HEK293 (cell line): Measurements from ENCODE around the gene TRAPPC6A.

Experiments
- ATF2 ChIP-seq: fragments of 450-650 bp; formaldehyde crosslinking; IDR thresholded peaks from 2 replicates; pipeline ENCODE4 v1.5.1; 2016; ENCODE audit warnings: missing biosample characterization, missing genetic modification characterization, low read depth
- BCL11B ChIP-seq: fragments of 450-650 bp; formaldehyde crosslinking; IDR thresholded peaks from 2 replicates; pipeline ENCODE4 v1.5.1; 2016; ENCODE audit warnings: low read depth, missing biosample characterization, missing genetic modification characterization
- GLIS2 ChIP-seq: fragments of 450-650 bp; formaldehyde crosslinking; IDR thresholded peaks from 2 replicates; pipeline ENCODE4 v1.5.1; 2016; ENCODE audit warnings: missing biosample characterization, missing genetic modification characterization
- HOXD13 ChIP-seq: sonication (generic); formaldehyde crosslinking; IDR thresholded peaks from 2 replicates; pipeline ENCODE4 v1.8.0; 2022; ENCODE audit warnings: missing genetic modification reagents, borderline replicate concordance
- KLF17 ChIP-seq: fragments of 450-650 bp; formaldehyde crosslinking; IDR thresholded peaks from 2 replicates; pipeline ENCODE4 v1.5.1; 2016; ENCODE audit warnings: missing biosample characterization, missing genetic modification characterization
- KLF7 ChIP-seq: fragments of 450-650 bp; formaldehyde crosslinking; IDR thresholded peaks from 2 replicates; pipeline ENCODE4 v1.5.1; 2016; ENCODE audit warnings: missing biosample characterization, missing genetic modification characterization, borderline replicate concordance
- MEIS1 ChIP-seq: sonication (generic); formaldehyde crosslinking; IDR thresholded peaks from 2 replicates; pipeline ENCODE4 v1.8.1; 2022; ENCODE audit warnings: missing genetic modification reagents, mild to moderate bottlenecking, borderline replicate concordance
- MZF1 ChIP-seq: fragments of 450-650 bp; formaldehyde crosslinking; IDR thresholded peaks from 2 replicates; pipeline ENCODE4 v1.5.1; 2017; ENCODE audit warnings: missing biosample characterization, missing genetic modification characterization, borderline replicate concordance
- REPIN1 ChIP-seq: fragments of 450-650 bp; formaldehyde crosslinking; IDR thresholded peaks from 2 replicates; pipeline ENCODE4 v1.5.1; 2017; ENCODE audit warnings: missing biosample characterization, missing genetic modification characterization, low read depth
- SETDB1 ChIP-seq: IDR thresholded peaks from one replicate; pipeline ENCODE4 v1.6.1; 2017; ENCODE audit warnings: mild to moderate bottlenecking, low read length, moderate library complexity, mixed read lengths; ENCODE audit not compliant: insufficient read length
- TSHZ1 ChIP-seq: fragments of 450-650 bp; formaldehyde crosslinking; IDR thresholded peaks from 2 replicates; pipeline ENCODE4 v1.5.1; 2016; ENCODE audit warnings: missing biosample characterization, missing genetic modification characterization, borderline replicate concordance
- YY2 ChIP-seq: fragments of 450-650 bp; formaldehyde crosslinking; IDR thresholded peaks from 2 replicates; pipeline ENCODE4 v1.5.1; 2016; ENCODE audit warnings: missing biosample characterization, missing genetic modification characterization
- ZBTB1 ChIP-seq: fragments of 450-650 bp; formaldehyde crosslinking; IDR thresholded peaks from 2 replicates; pipeline ENCODE4 v1.5.1; 2016; ENCODE audit warnings: missing biosample characterization, missing genetic modification characterization
- ZBTB20 ChIP-seq: fragments of 450-650 bp; formaldehyde crosslinking; IDR thresholded peaks from 2 replicates; pipeline ENCODE4 v1.5.1; 2016; ENCODE audit warnings: missing biosample characterization, missing genetic modification characterization
- ZBTB48 ChIP-seq: fragments of 450-650 bp; formaldehyde crosslinking; IDR thresholded peaks from 2 replicates; pipeline ENCODE4 v1.5.1; 2016; ENCODE audit warnings: missing biosample characterization, missing genetic modification characterization
- ZFP41 ChIP-seq: fragments of 450-650 bp; formaldehyde crosslinking; IDR thresholded peaks from 2 replicates; pipeline ENCODE4 v1.5.1; 2016; ENCODE audit warnings: missing biosample characterization, missing genetic modification characterization, borderline replicate concordance
- ZNF133 ChIP-seq: fragments of 450-650 bp; formaldehyde crosslinking; IDR thresholded peaks from 2 replicates; pipeline ENCODE4 v1.5.1; 2016; ENCODE audit warnings: missing biosample characterization, missing genetic modification characterization
- ZNF18 ChIP-seq: fragments of 450-650 bp; formaldehyde crosslinking; IDR thresholded peaks from 2 replicates; pipeline ENCODE4 v1.5.1; 2016; ENCODE audit warnings: missing biosample characterization, missing genetic modification characterization
- ZNF184 ChIP-seq: fragments of 450-650 bp; IDR thresholded peaks from 2 replicates; pipeline ENCODE4 v1.5.1; 2018; ENCODE audit warnings: missing biosample characterization, mild to moderate bottlenecking, missing genetic modification characterization
- ZNF2 ChIP-seq: fragments of 450-650 bp; formaldehyde crosslinking; IDR thresholded peaks from 2 replicates; pipeline ENCODE4 v1.5.1; 2016; ENCODE audit warnings: missing biosample characterization, missing genetic modification characterization
- ZNF292 ChIP-seq: fragments of 450-650 bp; formaldehyde crosslinking; IDR thresholded peaks from 2 replicates; pipeline ENCODE4 v1.5.1; 2016; ENCODE audit warnings: low read depth, missing biosample characterization, missing genetic modification characterization, borderline replicate concordance
- ZNF311 ChIP-seq: fragments of 450-650 bp; formaldehyde crosslinking; IDR thresholded peaks from 2 replicates; pipeline ENCODE4 v1.5.1; 2017; ENCODE audit warnings: missing biosample characterization, missing genetic modification characterization, borderline replicate concordance
- ZNF366 ChIP-seq: fragments of 450-650 bp; formaldehyde crosslinking; conservative IDR thresholded peaks from 2 replicates; pipeline ENCODE4 v1.5.1; 2016; ENCODE audit warnings: missing biosample characterization, missing genetic modification characterization
- ZNF423 ChIP-seq: fragments of 450-650 bp; formaldehyde crosslinking; IDR thresholded peaks from 2 replicates; pipeline ENCODE4 v1.5.1; 2016; ENCODE audit warnings: missing biosample characterization, missing genetic modification characterization
- ZNF433 ChIP-seq: fragments of 450-650 bp; formaldehyde crosslinking; IDR thresholded peaks from 2 replicates; pipeline ENCODE4 v1.5.1; 2016; ENCODE audit warnings: missing biosample characterization, missing genetic modification characterization, low read depth
- ZNF585B ChIP-seq: fragments of 450-650 bp; formaldehyde crosslinking; IDR thresholded peaks from 2 replicates; pipeline ENCODE4 v1.5.1; 2016; ENCODE audit warnings: missing biosample characterization, missing genetic modification characterization
- ZNF596 ChIP-seq: fragments of 450-650 bp; IDR thresholded peaks from 2 replicates; pipeline ENCODE4 v1.5.0; 2018; ENCODE audit warnings: missing biosample characterization, mild to moderate bottlenecking, missing genetic modification characterization, moderate library complexity
- ZNF623 ChIP-seq: fragments of 450-650 bp; formaldehyde crosslinking; IDR thresholded peaks from 2 replicates; pipeline ENCODE4 v1.5.1; 2016; ENCODE audit warnings: missing biosample characterization, missing genetic modification characterization
- ZNF677 ChIP-seq: fragments of 450-650 bp; IDR thresholded peaks from 2 replicates; pipeline ENCODE4 v1.5.0; 2018; ENCODE audit warnings: missing biosample characterization, mild to moderate bottlenecking, missing genetic modification characterization, moderate library complexity
- ZNF768 ChIP-seq: fragments of 450-650 bp; formaldehyde crosslinking; IDR thresholded peaks from 2 replicates; pipeline ENCODE4 v1.5.1; 2018; ENCODE audit warnings: missing biosample characterization, mild to moderate bottlenecking, missing genetic modification characterization
- ZNF777 ChIP-seq: fragments of 450-650 bp; formaldehyde crosslinking; IDR thresholded peaks from 2 replicates; pipeline ENCODE4 v1.5.1; 2017; ENCODE audit warnings: missing biosample characterization, missing genetic modification characterization, borderline replicate concordance
- ZNF791 ChIP-seq: fragments of 450-650 bp; formaldehyde crosslinking; IDR thresholded peaks from 2 replicates; pipeline ENCODE4 v1.5.1; 2016; ENCODE audit warnings: missing biosample characterization, missing genetic modification characterization
- ZSCAN23 ChIP-seq: fragments of 450-650 bp; formaldehyde crosslinking; IDR thresholded peaks from 2 replicates; pipeline ENCODE4 v1.5.1; 2016; ENCODE audit warnings: missing biosample characterization, missing genetic modification characterization

The TRAPPC6A gene

GRCh38 chr19:45178262-45179071, 430 bp upstream of the TRAPPC6A start, which contains the start of gene BLOC1S3 (continued):
- TF ChIP-seq ZNF18 (tag by site-specific recombination) (no peak), ZNF677 (tag by site-specific recombination) (no peak), ZNF292 (tag by site-specific recombination) (no peak), ZNF311 (no peak), TSHZ1 (tag by site-specific recombination) (no peak), ZBTB20 (tag by site-specific recombination) (peak; percentile 89), ZNF2 (tag by site-specific recombination) (no peak), ZFP41 (tag by site-specific recombination) (no peak), MZF1 (no peak), ZNF596 (tag by site-specific recombination) (no peak), MEIS1 (no peak), ZNF623 (tag by site-specific recombination) (no peak), ZNF133 (tag by site-specific recombination) (no peak), ZBTB48 (tag by site-specific recombination) (no peak), ZNF433 (tag by site-specific recombination) (no peak), ZNF585B (tag by site-specific recombination) (no peak), ZNF791 (no peak), GLIS2 (tag by site-specific recombination) (peak; percentile 55; the same call in 1 of the 2 replicates), KLF7 (tag by site-specific recombination) (peak; percentile 36; the same call in 1 of the 2 replicates), ZSCAN23 (tag by site-specific recombination) (no peak), ZNF768 (tag by site-specific recombination) (no peak), SETDB1 (no peak), ZBTB1 (no peak), ZNF423 (tag by site-specific recombination) (no peak), YY2 (tag by site-specific recombination) (no peak), ZNF366 (tag by site-specific recombination) (no peak), REPIN1 (no peak), BCL11B (tag by site-specific recombination) (no peak), ATF2 (tag by site-specific recombination) (no peak), ZNF777 (tag by site-specific recombination) (no peak), HOXD13 (CRISPR knock-in tag) (peak; percentile 98), KLF17 (tag by site-specific recombination) (no peak), ZNF184 (tag by site-specific recombination) (no peak)
